ENCODE measurements around the gene OR4B1.

Gene OR4B1

GRCh38 chr11:48216510-48216909 lies at the start of gene OR4B1:
Gene OR4B1 (plus strand): TSS chr11:48216810. CDS start chr11:48216810, 0 bp downstream.
- Histone ChIP-seq H3K9me2 (ENCODE audit: low read depth, low read length) (no peaks in the 10 kb centered on the region), H3K9me3 (ENCODE audit: low read length) (no peaks in the 10 kb centered on the region), H3K79me2 (ENCODE audit: insufficient read depth, low read length) (no peaks in the 10 kb centered on the region), H4K20me1 (ENCODE audit: insufficient read depth, low read length) (no peaks in the 10 kb centered on the region), H3F3A (ENCODE audit: insufficient read depth, low read length) (no peaks in the 10 kb centered on the region), H3K27ac (ENCODE audit: low read depth, low read length, poor library complexity, severe bottlenecking) (no peak within 1 kb of the TSS), H3K27me3 (ENCODE audit: insufficient read depth, low read length) (no peaks in the 10 kb centered on the region), H3K9ac (ENCODE audit: low read length) (no peak within 1 kb of the TSS), H3K4me3 (ENCODE audit: low read depth, low read length, poor library complexity, severe bottlenecking) (no peak within 1 kb of the TSS), H2AFZ (ENCODE audit: low read length) (no peak within 1 kb of the TSS), H3K36me3 (ENCODE audit: insufficient read depth, low read length) (no peaks in the 10 kb centered on the region), H3K4me2 (ENCODE audit: low read length) (no peak within 1 kb of the TSS), H3K4me1 (ENCODE audit: insufficient read depth, low read length, severe bottlenecking) (no peaks in the 10 kb centered on the region)
- TF ChIP-seq CTCF (IDR thresholded peaks at IDR 0.05; ENCODE audit: low read length) (no peak), EZH2 (IDR thresholded peaks at IDR 0.05; ENCODE audit: borderline replicate concordance, low read length) (no peak)

- TF ChIP-seq EZH2 (IDR thresholded peaks at IDR 0.05; ENCODE audit: borderline replicate concordance, low read length) (no peak), CTCF (IDR thresholded peaks at IDR 0.05; ENCODE audit: low read length) (no peak)
- no peaks in the 10 kb centered on the region for H4K20me1 ChIP-seq (ENCODE audit: insufficient read depth, low read length)
- H2AFZ ChIP-seq (ENCODE audit: low read length), result no peak overlapping the region
- no peak overlapping the region for H3K4me3 ChIP-seq (ENCODE audit: low read depth, low read length, poor library complexity, severe bottlenecking)
- H3F3A ChIP-seq (ENCODE audit: insufficient read depth, low read length), result no peaks in the 10 kb centered on the region
- H3K27me3 ChIP-seq (ENCODE audit: insufficient read depth, low read length), result no peaks in the 10 kb centered on the region
- peaks cover 67% of the 10 kb centered on the region for H3K36me3 ChIP-seq (ENCODE audit: insufficient read depth, low read length)
- H3K9ac ChIP-seq (ENCODE audit: low read length), result no peak overlapping the region
- H3K9me3 ChIP-seq (ENCODE audit: low read length), result no peaks in the 10 kb centered on the region
- no peaks in the 10 kb centered on the region for H3K9me2 ChIP-seq (ENCODE audit: low read depth, low read length)
- H3K4me2 ChIP-seq (ENCODE audit: low read length), result no peak overlapping the region
- H3K79me2 ChIP-seq (ENCODE audit: insufficient read depth, low read length), result no peaks in the 10 kb centered on the region
- no peak overlapping the region for H3K27ac ChIP-seq (ENCODE audit: low read depth, low read length, poor library complexity, severe bottlenecking)
- H3K4me1 ChIP-seq (ENCODE audit: insufficient read depth, low read length, severe bottlenecking), result peaks cover 16% of the 10 kb centered on the region
Observed at GRCh38 chr11:48167380-48167779, 49.2 kb upstream of the OR4B1 start.

GRCh38 chr11:48168815-48169214 lies 47.8 kb upstream of the OR4B1 start:
- no peak overlapping the region for H3K9ac ChIP-seq (ENCODE audit: low read length)
- H3K9me3 ChIP-seq (ENCODE audit: low read length), result no peaks in the 10 kb centered on the region
- no peaks in the 10 kb centered on the region for H3K9me2 ChIP-seq (ENCODE audit: low read depth, low read length)
- no peak overlapping the region for H3K4me3 ChIP-seq (ENCODE audit: low read depth, low read length, poor library complexity, severe bottlenecking)
- no peak overlapping the region for H3K4me2 ChIP-seq (ENCODE audit: low read length)
- no peaks in the 10 kb centered on the region for H3F3A ChIP-seq (ENCODE audit: insufficient read depth, low read length)
- H3K36me3 ChIP-seq (ENCODE audit: insufficient read depth, low read length), result peaks cover 53% of the 10 kb centered on the region
- no peaks in the 10 kb centered on the region for H4K20me1 ChIP-seq (ENCODE audit: insufficient read depth, low read length)
- peaks cover 16% of the 10 kb centered on the region for H3K4me1 ChIP-seq (ENCODE audit: insufficient read depth, low read length, severe bottlenecking)
- no peaks in the 10 kb centered on the region for H3K79me2 ChIP-seq (ENCODE audit: insufficient read depth, low read length)
- TF ChIP-seq CTCF (IDR thresholded peaks at IDR 0.05; ENCODE audit: low read length), result no peak
- no peak for TF ChIP-seq EZH2 (IDR thresholded peaks at IDR 0.05; ENCODE audit: borderline replicate concordance, low read length)
- H3K27me3 ChIP-seq (ENCODE audit: insufficient read depth, low read length), result no peaks in the 10 kb centered on the region
- H3K27ac ChIP-seq (ENCODE audit: low read depth, low read length, poor library complexity, severe bottlenecking), result no peak overlapping the region
- no peak overlapping the region for H2AFZ ChIP-seq (ENCODE audit: low read length)
